Esophagus (tissue), 2 donors: ENCODE measurements around the gene EIF3L. TPM values are rescaled to one million over a fixed set of nuclear protein-coding genes. Genes with fewer than 3 reads are reported as not detected.

Experiments
- H3K27ac ChIP-seq, 2 donors: one replicate each; pipeline ENCODE4 v1.5.1; 2013; ENCODE audit warnings: low read depth in 2 of 2, mild to moderate bottlenecking in 2 of 2, inconsistent platforms in 1 of 2, low read length in 1 of 2, moderate library complexity in 1 of 2
- H3K27me3 ChIP-seq, 2 donors: one replicate each; pipeline ENCODE4 v1.6.1; 2013; ENCODE audit warnings: low read length in 2 of 2, control low read depth in 1 of 2, mild to moderate bottlenecking in 1 of 2; ENCODE audit not compliant: insufficient read depth in 2 of 2, control insufficient read depth in 1 of 2
- H3K36me3 ChIP-seq, 2 donors: one replicate each; pipeline ENCODE4 v1.6.1; 2013; ENCODE audit warnings: low read length in 1 of 2; ENCODE audit not compliant: control insufficient read depth in 2 of 2, insufficient read depth in 2 of 2
- H3K4me1 ChIP-seq, 2 donors: one replicate each; pipeline ENCODE4 v1.6.1; 2013; ENCODE audit warnings: low read length in 1 of 2; ENCODE audit not compliant: control insufficient read depth in 2 of 2, insufficient read depth in 2 of 2
- H3K4me3 ChIP-seq, 2 donors: one replicate each; pipeline ENCODE4 v1.5.1; 2013; ENCODE audit warnings: low read length in 2 of 2, mild to moderate bottlenecking in 2 of 2, low read depth in 1 of 2, moderate library complexity in 1 of 2
- H3K9me3 ChIP-seq, 2 donors: one replicate each; pipeline ENCODE4 v1.6.1; 2013; ENCODE audit warnings: mild to moderate bottlenecking in 2 of 2, low read depth in 1 of 2, low read length in 1 of 2, moderate library complexity in 1 of 2; ENCODE audit not compliant: control insufficient read depth in 2 of 2, insufficient read depth in 1 of 2
- WGBS, 2 donors: extraction: QIAGEN DNeasy Blood & Tissue Kit; methylation state at CpG; one replicate each; pipeline ENCODE4 v1.1.7; 2013; 5-methylcytosine and 5-hydroxymethylcytosine counted together
- polyA plus RNA-seq, 2 donors: library from polyadenylated mRNA; stranded (reverse); fragments of 200-250 nt; gene quantifications; one replicate each; pipeline ENCODE4 v1.2.3, GENCODE V29; 2013
- donor health status: healthy with polysubstance abuse.
- donor health status: Bipolar disorder and iron deficiency.

The EIF3L gene
- polyA plus RNA-seq, 2 donors = 113 to 265 TPM

DNA sequence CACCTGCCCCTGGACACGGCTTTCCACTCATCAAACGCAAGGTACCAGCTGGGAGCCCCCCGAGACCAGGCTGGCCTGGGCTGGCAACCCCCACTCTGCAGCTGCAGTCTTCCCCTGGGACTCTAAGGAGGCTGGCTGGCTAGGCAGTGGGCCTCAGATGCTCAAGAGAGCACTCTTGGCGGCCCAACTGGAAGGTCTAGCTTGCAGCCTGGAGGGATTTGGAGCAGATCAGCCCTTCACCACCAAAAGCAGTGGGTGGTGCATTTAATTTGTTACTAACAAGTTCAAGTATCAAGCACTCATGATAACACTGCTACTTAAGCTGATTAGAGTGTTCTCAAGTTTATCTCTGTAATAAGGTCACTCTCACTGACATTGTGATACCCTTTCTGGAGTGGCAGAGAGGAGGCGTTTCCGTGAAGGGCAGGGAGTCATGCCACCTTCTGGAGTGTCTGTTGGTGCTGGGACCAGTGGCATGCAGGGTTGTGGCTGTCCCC lies 82.7 kb downstream of the EIF3L start:
- H3K27me3 ChIP-seq = no peaks in the 10 kb centered on the region
- no peaks in the 10 kb centered on the region for H3K9me3 ChIP-seq
- peaks cover 9 to 51% of the 10 kb centered on the region in 2 donors for H3K36me3 ChIP-seq
- WGBS, 2 donors = 66 to 82% methylated on average over 6 of the region's 6 CpGs
- H3K4me3 ChIP-seq = no peak overlapping the region
- peaks cover 12 to 23% of the 10 kb centered on the region in 2 donors for H3K4me1 ChIP-seq
- H3K27ac ChIP-seq = peak overlapping the region; percentile 82 to 98

DNA sequence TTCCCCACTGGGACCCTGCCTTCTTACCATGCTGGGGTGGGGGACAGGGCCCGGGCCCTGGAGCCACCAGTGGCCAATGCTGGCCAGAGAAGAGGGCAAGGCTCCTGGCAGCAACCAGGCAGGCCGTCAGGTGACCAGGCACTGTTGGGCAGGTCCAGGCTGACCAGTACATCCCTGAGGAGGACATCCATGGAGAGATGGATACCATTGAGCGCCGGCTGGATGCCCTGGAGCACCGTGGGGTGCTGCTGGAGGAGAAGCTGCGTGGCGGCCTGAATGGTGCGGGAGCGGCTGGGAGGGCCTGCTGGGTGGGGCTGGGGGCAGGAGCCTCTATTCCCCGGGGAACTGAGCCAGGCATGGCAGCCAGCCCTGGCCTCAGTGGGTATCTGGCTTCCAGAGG lies 83.2 kb downstream of the EIF3L start:
- Histone ChIP-seq H3K27ac (peak overlapping the region; percentile 82 to 98), H3K36me3 (peaks cover 7 to 49% of the 10 kb centered on the region in 2 donors), H3K4me1 (peaks cover 12 to 23% of the 10 kb centered on the region in 2 donors), H3K4me3 (no peak overlapping the region), H3K27me3 (no peaks in the 10 kb centered on the region), H3K9me3 (no peaks in the 10 kb centered on the region)
- WGBS, 2 donors = 74 to 81% methylated on average over 9 to 10 of the region's 10 CpGs

- Histone ChIP-seq H3K9me3 (no peaks in the 10 kb centered on the region), H3K4me1 (peaks cover 12 to 23% of the 10 kb centered on the region in 2 donors), H3K27me3 (no peaks in the 10 kb centered on the region), H3K27ac (peak overlapping the region; percentile 82 to 98), H3K4me3 (no peak overlapping the region), H3K36me3 (peaks cover 5 to 53% of the 10 kb centered on the region in 2 donors)
- WGBS, 2 donors = 57 to 69% methylated on average over 21 of the region's 21 CpGs
Measured at GRCh38 chr22:37932821-37933578, 83.8 kb downstream of the EIF3L start.

- no peak overlapping the region for H3K4me3 ChIP-seq
- peaks cover 5 to 49% of the 10 kb centered on the region in 2 donors for H3K36me3 ChIP-seq
- H3K27ac ChIP-seq = peak overlapping the region; percentile 82 to 98
- no peaks in the 10 kb centered on the region for H3K9me3 ChIP-seq
- peaks cover 12 to 23% of the 10 kb centered on the region in 2 donors for H3K4me1 ChIP-seq
- H3K27me3 ChIP-seq = no peaks in the 10 kb centered on the region
- WGBS, 2 donors = 4 to 9% methylated on average over 13 of the region's 13 CpGs
Measured at GRCh38 chr22:37933711-37934376, 84.6 kb downstream of the EIF3L start.

Other genes starting within 250 kb of the EIF3L start
- 10 to 100 TPM; 34.2 to 55.6 TPM for gene GGA1, start 240.6 kb upstream of the EIF3L start, polyA plus RNA-seq
- 10 to 100 TPM; 39.8 to 42.0 TPM for gene SH3BP1, start 209.8 kb upstream of the EIF3L start, polyA plus RNA-seq
- gene PDXP, start 190.7 kb upstream of the EIF3L start, polyA plus RNA-seq = 1 to 10 TPM; 1.4 to 2.2 TPM
- 100 to 1,000 TPM; 160 to 194 TPM for gene LGALS1, start 173.8 kb upstream of the EIF3L start, polyA plus RNA-seq
- 10 to 100 TPM; 35.2 to 43.3 TPM for gene NOL12, start 163.1 kb upstream of the EIF3L start, polyA plus RNA-seq
- 10 to 100 TPM; 57.8 to 63.8 TPM for gene TRIOBP, start 152.4 kb upstream of the EIF3L start, polyA plus RNA-seq
- 10 to 100 TPM; 20.1 to 31.8 TPM for gene GCAT, start 41.5 kb upstream of the EIF3L start, polyA plus RNA-seq
- under 1 TPM in 1 of 2 donors, not detected in 1; 0.02 TPM for gene GALR3, start 26.0 kb upstream of the EIF3L start, polyA plus RNA-seq
- 10 to 100 TPM; 15.2 to 18.7 TPM for gene ANKRD54, start 5.1 kb upstream of the EIF3L start, polyA plus RNA-seq
- 10 to 100 TPM; 41.7 to 44.1 TPM for gene MICALL1, start 56.9 kb downstream of the EIF3L start, polyA plus RNA-seq
- under 1 TPM; 0.16 to 0.39 TPM for gene C22orf23, start 104.2 kb downstream of the EIF3L start, polyA plus RNA-seq
- gene POLR2F, start 104.3 kb downstream of the EIF3L start, polyA plus RNA-seq = 100 to 1,000 TPM in 1 of 2 donors, 10 to 100 TPM in 1; 84.8 to 114 TPM
- under 1 TPM; 0.63 to 0.99 TPM for gene SOX10, start 135.1 kb downstream of the EIF3L start, polyA plus RNA-seq
- gene PICK1, start 208.0 kb downstream of the EIF3L start, polyA plus RNA-seq = 10 to 100 TPM; 25.3 to 25.6 TPM
- under 1 TPM; 0.25 to 0.41 TPM for gene SLC16A8, start 234.8 kb downstream of the EIF3L start, polyA plus RNA-seq